ENCODE measurements around the gene PACRG.

Gene PACRG

DNA sequence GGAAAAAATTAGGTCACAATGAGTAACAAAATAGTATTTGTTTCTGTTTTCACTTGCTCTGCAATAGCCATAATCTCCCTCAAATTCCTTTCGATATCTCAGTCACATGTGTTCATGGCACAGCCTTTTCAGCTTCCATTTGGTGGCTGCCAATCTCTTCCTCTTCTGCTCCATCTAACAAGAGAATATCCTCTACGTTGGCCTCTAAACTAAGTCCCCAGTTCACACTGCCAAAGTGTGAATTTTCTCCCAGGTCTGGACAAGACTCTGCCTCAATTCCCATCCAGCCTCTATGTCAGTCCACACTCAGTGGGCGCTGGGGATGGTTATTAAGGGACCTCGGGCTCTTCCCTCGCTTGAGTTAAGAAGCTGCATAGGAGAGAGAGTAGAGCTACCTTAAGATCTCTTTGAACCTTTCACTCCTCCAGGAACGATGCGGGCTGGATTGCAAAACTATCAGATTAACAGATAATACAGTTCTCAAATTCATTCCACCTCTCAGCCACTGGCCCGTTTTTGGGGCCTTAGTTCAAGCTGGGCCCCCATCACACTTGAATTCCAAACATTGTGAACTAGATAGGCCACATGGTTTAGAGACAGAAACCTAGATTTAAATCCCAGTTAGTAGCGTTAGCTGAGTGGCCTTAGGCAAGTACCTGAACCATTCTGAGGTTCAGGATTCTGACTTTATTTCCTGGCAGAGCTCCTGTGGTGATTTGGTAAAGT lies 436.6 kb downstream of the PACRG start:
- DNase-seq (ENCODE audit: insufficient read length, low spot score) (no peak), FAIRE-seq (no peak)

DNA sequence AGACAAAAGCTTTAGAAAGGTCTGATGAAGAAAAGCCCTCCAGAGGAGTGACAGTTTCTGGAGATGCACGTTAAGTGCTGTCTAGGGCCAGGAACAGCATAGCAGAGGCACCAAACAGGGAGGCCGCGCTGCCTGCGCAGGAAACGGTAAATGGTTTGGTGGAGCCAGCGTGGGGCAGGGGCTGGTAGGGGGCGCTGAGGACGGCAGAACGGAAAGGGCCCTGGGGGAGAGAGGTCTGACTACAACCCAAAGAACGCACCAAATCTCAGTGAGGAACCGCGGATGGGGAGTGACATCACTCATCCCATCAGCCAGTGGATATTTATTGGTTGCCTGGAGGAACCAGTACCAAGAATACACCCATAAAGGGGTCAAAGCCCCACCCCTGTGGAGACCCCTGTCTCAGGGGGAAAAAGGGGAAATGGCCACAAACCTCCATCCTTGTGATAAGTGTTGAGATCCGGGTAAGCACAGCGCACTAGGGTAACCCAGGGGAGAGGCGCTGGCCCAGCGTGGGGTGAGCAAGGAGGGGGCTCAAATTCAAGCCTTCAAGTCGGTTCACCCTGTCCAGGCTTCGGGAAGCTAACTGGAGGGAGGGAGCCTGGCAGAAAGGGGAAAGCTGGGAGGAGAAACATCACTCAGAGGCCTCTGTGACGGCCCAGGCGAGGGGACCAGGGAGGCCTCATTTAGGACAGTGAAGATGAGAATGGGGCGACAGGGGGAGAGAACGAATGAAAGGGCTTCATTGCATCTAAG lies 437.6 kb downstream of the PACRG start:
- FAIRE-seq (no peak), DNase-seq (ENCODE audit: insufficient read length, low spot score) (no peak)

DNA sequence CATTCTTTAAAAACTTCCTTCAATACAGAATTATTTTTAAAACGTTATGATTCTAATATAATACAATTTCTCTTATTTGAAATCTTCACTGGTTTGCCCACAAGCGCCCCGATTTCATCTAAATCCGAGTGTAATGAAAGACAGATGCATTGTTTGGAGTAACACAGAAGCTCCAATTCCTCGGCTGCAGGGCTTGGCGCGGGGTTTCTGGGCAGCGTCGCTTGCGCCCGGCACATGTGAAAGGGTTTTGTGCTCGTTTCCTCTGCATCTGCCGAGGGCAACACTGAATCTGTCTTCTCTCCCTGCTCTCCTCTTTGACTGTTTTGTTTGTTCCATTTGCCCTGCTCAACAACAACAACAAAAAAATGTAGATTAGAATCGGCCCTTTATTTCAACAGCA lies 438.1 kb downstream of the PACRG start:
- DNase-seq (ENCODE audit: insufficient read length, low spot score) (no peak), FAIRE-seq (no peak)

- FAIRE-seq = no peak
Observed at GRCh38 chr6:163166507-163166906, 438.7 kb downstream of the PACRG start.

GRCh38 chr6:163169521-163169920 lies 441.7 kb downstream of the PACRG start:
- DNase-seq (ENCODE audit: insufficient read length, low spot score) = no peak
- no peak for FAIRE-seq

More at GRCh38 chr6:163166507-163166906, 438.7 kb downstream of the PACRG start:
- DNase-seq (ENCODE audit: insufficient read length, low spot score) = no peak

- DNase-seq (ENCODE audit: insufficient read length, low spot score) (peak; percentile 18), FAIRE-seq (no peak)
Observed at GRCh38 chr6:163170294-163170883, 442.6 kb downstream of the PACRG start.

- DNase-seq (ENCODE audit: insufficient read length, low spot score) (no peak), FAIRE-seq (no peak)
Observed at GRCh38 chr6:163173741-163174140, 446.0 kb downstream of the PACRG start.

- FAIRE-seq = no peak
- DNase-seq (ENCODE audit: insufficient read length, low spot score) = no peak
Observed at GRCh38 chr6:163175301-163175700, 447.5 kb downstream of the PACRG start.

DNA sequence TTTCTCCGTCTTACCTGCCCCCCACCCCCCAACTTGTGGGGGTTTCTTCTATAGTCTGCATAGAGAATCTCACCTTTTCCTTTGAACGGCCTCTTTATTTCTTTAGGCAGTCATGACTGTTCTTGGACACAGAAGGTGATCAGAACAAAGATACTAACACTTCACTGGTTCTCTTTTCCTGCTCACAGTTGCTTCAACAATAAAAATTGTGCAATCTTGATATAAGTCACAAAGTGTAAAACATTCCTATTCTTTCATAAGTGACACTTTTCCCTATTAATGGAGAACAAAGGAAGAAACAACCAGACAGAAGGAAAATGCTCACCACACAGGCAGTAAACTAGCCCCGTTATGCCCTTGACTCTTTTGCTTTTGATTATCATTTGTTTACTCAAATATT lies 448.3 kb downstream of the PACRG start:
- FAIRE-seq (no peak), DNase-seq (ENCODE audit: insufficient read length, low spot score) (no peak)

DNA sequence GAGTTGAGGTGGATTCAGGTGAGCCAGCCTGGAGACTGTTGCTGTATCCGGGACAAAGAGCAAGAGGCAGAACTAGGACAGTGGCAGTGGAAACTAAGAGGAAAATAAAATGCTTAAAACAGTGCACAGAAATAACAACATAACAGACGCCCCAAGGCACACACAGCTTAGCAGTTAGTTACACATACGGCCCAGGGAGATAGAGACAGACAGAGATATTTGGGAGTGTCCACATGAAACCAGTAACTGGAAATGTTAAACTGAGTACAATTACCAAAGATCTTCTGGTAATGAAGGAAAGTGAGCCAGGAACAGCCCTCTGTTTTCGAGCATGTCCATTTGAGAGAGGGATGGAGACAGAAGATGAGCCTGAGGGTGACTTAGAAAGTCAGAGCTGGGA lies 449.2 kb downstream of the PACRG start:
- no peak for FAIRE-seq
- no peak for DNase-seq (ENCODE audit: insufficient read length, low spot score)

- DNase-seq (ENCODE audit: insufficient read length, low spot score) (no peak), FAIRE-seq (no peak)
Observed at GRCh38 chr6:163177892-163178420, 450.2 kb downstream of the PACRG start.

DNA sequence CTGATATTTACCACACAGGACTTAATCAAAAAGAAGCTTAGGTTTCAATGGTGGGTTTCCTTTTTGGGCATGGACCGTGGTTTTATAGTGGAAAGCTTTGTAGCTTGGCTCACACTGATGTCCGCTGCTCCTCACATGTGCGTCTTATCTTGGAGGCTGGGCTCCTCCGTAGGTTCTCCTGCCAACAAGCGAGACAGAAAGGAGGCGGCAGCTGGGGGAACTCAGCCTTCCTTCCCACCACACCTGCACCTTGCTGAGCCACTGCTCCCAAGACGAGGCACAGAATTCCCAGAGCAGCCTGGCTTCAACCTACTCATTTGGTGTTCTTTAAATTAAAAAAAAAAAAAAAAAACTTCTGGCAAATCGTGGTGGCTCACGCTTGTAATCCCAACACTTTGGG lies 451.3 kb downstream of the PACRG start:
- DNase-seq (ENCODE audit: insufficient read length, low spot score) = no peak
- FAIRE-seq = no peak

DNA sequence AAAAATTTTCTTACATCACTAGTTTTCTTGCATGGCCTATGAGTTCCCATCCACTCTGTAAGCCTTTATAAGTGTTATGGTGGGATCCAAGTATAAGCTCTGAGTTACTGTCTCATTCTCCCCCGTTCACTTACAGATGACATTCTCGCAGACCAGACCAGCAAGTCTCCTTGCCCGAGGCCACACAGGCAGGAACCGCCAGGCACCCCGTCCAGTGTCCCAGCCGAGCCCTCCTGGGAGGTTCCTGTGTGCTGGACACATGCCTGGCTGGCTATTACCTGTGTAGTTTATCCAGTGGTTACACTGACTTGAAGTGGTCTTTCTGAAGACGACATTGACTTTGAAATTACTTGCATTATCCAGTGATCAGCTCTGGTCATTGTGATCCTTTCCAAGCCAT lies 451.9 kb downstream of the PACRG start:
- DNase-seq (ENCODE audit: insufficient read length, low spot score) (no peak), FAIRE-seq (no peak)

- FAIRE-seq (no peak), DNase-seq (ENCODE audit: insufficient read length, low spot score) (peak; percentile 57)
Observed at GRCh38 chr6:163180874-163181541, 453.2 kb downstream of the PACRG start.

DNA sequence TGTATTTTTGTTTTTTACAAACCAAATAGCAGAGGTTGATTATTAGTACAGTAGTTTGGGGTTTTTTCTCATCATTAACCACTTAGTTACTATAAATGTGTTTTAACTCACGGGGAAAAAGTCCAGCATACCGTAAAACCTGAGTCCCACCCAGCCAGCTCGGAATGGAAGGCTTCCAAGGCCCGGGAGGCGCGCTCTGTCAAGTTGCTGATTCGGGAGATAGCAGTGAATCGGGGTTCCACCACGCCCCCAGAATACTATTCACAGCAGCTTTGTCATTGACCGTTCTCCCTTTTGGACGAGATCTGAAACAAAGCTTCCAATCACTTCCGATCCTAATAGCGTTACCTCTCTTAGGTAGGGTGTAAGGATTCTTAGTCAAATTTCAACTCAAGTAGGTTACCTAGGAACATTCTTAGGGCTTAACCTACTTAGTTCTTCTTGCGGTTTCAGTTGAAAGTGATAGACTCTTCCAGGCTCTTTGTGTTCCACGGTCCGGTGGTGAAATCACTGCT lies 453.9 kb downstream of the PACRG start:
- FAIRE-seq (no peak), DNase-seq (ENCODE audit: insufficient read length, low spot score) (no peak)

DNA sequence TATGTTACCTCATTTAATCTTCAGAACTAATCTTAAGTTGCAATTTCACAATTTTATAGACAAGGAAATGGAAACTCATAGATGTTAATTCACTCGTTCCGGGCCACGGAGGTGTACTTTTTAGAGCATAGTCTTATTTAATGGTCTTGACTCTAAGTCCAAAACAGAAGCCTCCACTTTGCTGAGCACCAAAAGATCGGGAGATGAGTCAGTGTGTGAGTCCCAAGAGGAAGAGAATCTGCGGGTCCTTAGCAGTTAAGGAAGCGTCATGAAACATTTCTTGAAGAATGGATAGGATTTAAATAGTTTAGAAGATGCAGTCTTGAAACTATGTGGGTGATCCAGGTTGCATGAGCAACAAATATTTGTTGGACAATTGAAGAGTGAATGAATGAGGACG lies 454.9 kb downstream of the PACRG start:
- DNase-seq (ENCODE audit: insufficient read length, low spot score) = no peak
- no peak for FAIRE-seq

DNA sequence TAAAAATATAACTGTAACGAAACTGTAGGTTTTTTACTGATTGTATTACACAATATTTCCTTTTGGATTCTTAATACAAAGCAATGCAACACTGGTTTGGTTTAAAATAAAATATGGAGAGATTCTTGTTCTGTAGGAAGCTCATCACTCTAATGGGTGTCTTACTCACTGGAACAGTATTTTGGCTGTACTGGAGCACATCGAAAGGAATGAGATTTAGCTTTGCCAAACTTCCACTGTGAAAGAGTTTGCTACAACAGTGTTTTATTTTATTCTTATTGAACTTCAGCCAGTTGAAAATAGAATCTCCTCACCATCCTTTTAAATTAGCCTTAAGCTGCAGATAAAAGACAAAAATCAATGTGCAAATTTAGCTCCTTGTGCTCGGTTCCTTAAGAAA lies 456.0 kb downstream of the PACRG start:
- no peak for FAIRE-seq

DNA sequence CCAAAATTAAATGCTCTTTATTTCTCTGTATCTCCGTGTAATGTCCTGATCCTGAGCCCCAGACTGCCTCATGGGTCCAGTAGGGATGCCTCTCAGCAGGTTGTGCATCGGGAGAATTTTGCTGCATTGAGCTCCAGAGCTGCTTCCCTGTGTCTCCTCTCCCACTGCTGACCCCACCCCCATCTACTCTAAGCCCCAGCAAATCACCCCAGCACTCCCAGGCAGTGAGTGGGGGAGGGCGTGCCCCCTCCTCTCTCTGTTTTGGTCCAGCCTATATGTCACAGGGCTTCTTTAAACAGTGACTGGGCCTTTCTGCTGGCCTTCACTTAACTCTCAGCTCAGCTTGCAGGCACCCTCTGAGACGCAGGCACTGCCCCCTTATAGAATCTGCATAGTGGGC lies 458.0 kb downstream of the PACRG start:
- DNase-seq (ENCODE audit: insufficient read length, low spot score) (no peak), FAIRE-seq (no peak)

More for the DNA sequence above, 456.0 kb downstream of the PACRG start:
- DNase-seq (ENCODE audit: insufficient read length, low spot score) = no peak

GRCh38 chr6:163186527-163186926 lies 458.8 kb downstream of the PACRG start:
- DNase-seq (ENCODE audit: insufficient read length, low spot score) = no peak
- no peak for FAIRE-seq

GRCh38 chr6:163187201-163187600 lies 459.4 kb downstream of the PACRG start:
- no peak for DNase-seq (ENCODE audit: insufficient read length, low spot score)
- no peak for FAIRE-seq

- FAIRE-seq (no peak), DNase-seq (ENCODE audit: insufficient read length, low spot score) (no peak)
Observed at GRCh38 chr6:163187606-163188005, 459.8 kb downstream of the PACRG start.

Measured in HTR-8/SVneo (cell line).